NK-92 treated with Interleukin-12 subunit alpha and Interleukin-12 subunit beta, amount 100 ng/mL, for 24 hours (cell line): ENCODE results near the gene BICRA.
A peak's percentile ranks its signal among the peaks of the same experiment; 100 is the strongest.
"Not testable (repeated sequence)": the region's sequence is repeated elsewhere in the genome, so short reads cannot be mapped to it uniquely, and the experiment has no call there.

Source experiments
- DNase-seq: peaks from one replicate; lab custom pipeline; 2025; lab: John Stamatoyannopoulos, UW

The BICRA gene

GRCh38 chr19:47608969-47609905, at the start of gene BICRA:
TSS of gene BICRA (plus strand) at chr19:47609134. CDS start at chr19:47673575, 64,441 bp downstream.
- DNase-seq = peak; percentile 63

- DNase-seq = no peak
These were observed 47.9 kb upstream of the BICRA start for GRCh38 chr19:47560999-47561398.

GRCh38 chr19:47561440-47562057, 47.4 kb upstream of the BICRA start:
- DNase-seq = no peak

GRCh38 chr19:47564081-47564480, 44.9 kb upstream of the BICRA start:
- DNase-seq = no peak

- DNase-seq = no peak
These were observed 39.6 kb upstream of the BICRA start for GRCh38 chr19:47569331-47569730.

GRCh38 chr19:47572635-47573034, 36.3 kb upstream of the BICRA start:
- DNase-seq = no peak

GRCh38 chr19:47573071-47574026, 35.6 kb upstream of the BICRA start, which contains the start of gene ZNF541:
TSS of gene ZNF541 (minus strand) at chr19:47573148. CDS start at chr19:47555856, 17,292 bp downstream.
- no peak for DNase-seq

- no peak for DNase-seq
These were observed 28.5 kb upstream of the BICRA start for GRCh38 chr19:47580397-47580796.

- DNase-seq = no peak
These were observed 27.2 kb upstream of the BICRA start for GRCh38 chr19:47581605-47582319.

- DNase-seq = no peak
These were observed 26.5 kb upstream of the BICRA start for GRCh38 chr19:47582320-47582909.

GRCh38 chr19:47583161-47583560, 25.8 kb upstream of the BICRA start:
- not testable (repeated sequence) for DNase-seq

- DNase-seq = no peak
These were observed 21.6 kb upstream of the BICRA start for GRCh38 chr19:47587295-47587694.

GRCh38 chr19:47589824-47590223, 19.1 kb upstream of the BICRA start:
- DNase-seq = no peak

- DNase-seq = no peak
These were observed 15.1 kb upstream of the BICRA start for GRCh38 chr19:47593860-47594259.

- DNase-seq = no peak
These were observed 13.0 kb upstream of the BICRA start for GRCh38 chr19:47595944-47596343.

- no peak for DNase-seq
These were observed 10.3 kb upstream of the BICRA start for GRCh38 chr19:47598407-47599349.

GRCh38 chr19:47599671-47600245, 9.2 kb upstream of the BICRA start:
- not testable (repeated sequence) for DNase-seq

- peak; percentile 99 for DNase-seq
These were observed 8.4 kb upstream of the BICRA start for GRCh38 chr19:47600246-47601179.
